HG03025 (cell line): ENCODE data around the gene CLDN20.
"Not testable (repeated sequence)": the region's sequence is repeated elsewhere in the genome, so short reads cannot be mapped to it uniquely, and the experiment has no call there.

Source experiments
- ATAC-seq: cut with Tn5 transposase; IDR thresholded peaks from one replicate; pipeline ENCODE4 v1.9.1; 2021; ENCODE audit warnings: mild to moderate bottlenecking, moderate library complexity; ENCODE audit not compliant: unreplicated experiment, low FRiP score

CLDN20 gene

GRCh38 chr6:155267411-155267810 lies 3.6 kb downstream of the CLDN20 start:
- no peak for ATAC-seq

GRCh38 chr6:155268088-155268867 lies 4.5 kb downstream of the CLDN20 start:
- not testable (repeated sequence) for ATAC-seq

- no peak for ATAC-seq
Observed at GRCh38 chr6:155269765-155270164, 6.0 kb downstream of the CLDN20 start.

DNA sequence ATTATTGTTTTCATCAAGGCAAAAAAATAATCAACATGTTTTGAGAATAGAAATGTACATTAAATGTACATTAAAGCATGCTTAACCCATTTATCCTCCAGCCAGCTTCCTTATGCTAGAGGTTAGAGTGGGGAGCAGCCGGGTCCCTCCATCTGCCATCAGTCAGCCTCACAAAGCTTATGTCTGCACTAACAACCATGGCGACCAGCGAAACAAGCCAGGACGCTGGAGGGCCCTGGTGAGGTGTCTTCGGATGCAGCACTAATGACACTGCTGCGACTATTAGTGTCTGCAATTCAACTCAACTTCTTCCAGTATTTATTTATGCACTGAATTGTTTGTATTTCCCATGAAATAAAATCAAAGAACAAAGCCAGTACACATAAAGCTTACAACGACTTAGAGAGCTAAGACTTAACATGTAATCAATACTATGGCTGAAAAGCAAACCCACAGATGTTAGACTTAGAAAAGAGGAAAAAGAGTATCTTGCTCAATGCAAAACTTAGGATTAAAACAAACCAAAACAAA lies 6.8 kb downstream of the CLDN20 start:
- ATAC-seq = no peak

DNA sequence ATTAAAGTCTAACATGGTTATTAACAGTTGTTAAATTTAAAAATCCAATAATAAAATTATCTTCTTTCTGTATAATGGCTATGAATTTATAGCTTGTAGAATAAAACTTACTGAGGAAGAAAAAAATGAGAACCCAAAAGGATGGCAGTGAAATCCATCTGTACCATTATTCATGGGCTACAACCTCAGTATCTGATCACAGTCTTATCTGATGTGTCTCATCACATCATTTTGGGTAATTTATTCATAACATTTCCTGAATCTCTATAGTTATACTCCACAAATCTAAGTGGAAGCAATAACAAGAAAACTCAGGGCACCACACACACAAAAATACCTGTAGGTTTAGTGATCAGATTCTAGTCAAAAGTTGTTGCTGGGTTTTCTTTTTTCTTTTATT lies 7.3 kb downstream of the CLDN20 start:
- ATAC-seq = no peak

GRCh38 chr6:155272353-155273232 lies 8.8 kb downstream of the CLDN20 start:
- no peak for ATAC-seq

DNA sequence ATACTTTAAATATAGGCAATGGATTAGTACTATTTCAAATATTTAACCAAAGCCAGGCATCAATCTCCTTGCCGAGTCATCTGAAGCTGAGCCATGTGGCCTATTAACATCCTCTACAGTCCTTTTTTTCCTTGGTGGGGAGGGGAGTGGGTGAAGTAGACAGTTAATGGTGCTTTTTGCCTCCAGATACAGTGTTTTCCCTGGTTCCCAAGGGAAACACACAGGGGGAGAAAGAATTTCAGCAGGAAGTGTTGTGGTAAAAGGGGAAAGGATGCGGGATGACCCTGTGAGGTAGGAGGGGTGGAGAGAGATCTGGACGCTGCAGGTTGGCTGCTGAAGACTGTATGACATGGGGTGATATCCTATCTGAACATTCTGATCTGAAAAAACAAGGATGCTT lies 9.6 kb downstream of the CLDN20 start:
- ATAC-seq = no peak

DNA sequence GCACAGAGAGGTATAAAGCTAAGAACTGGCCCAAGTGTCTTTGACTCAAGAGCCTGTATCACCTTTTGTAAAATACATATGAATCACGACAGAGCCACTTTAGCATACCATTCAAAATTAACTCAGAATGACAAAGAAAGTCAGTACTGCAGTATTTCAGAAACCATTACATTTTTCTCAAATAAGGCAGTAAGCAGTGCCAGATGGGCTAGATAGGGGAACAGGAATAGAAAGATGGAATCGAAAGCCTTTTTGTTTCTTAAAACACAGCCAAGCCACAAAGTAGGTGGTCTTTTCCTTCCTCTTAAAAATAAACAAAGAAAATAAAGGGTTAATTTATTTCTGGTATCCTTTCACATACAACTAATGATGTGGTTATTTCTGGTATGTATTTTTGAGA lies 10.3 kb downstream of the CLDN20 start:
- no peak for ATAC-seq

GRCh38 chr6:155274533-155274932 lies 10.7 kb downstream of the CLDN20 start:
- no peak for ATAC-seq

GRCh38 chr6:155275808-155276480 lies 12.1 kb downstream of the CLDN20 start:
- ATAC-seq = no peak

GRCh38 chr6:155276638-155277037 lies 12.8 kb downstream of the CLDN20 start:
- no peak for ATAC-seq

DNA sequence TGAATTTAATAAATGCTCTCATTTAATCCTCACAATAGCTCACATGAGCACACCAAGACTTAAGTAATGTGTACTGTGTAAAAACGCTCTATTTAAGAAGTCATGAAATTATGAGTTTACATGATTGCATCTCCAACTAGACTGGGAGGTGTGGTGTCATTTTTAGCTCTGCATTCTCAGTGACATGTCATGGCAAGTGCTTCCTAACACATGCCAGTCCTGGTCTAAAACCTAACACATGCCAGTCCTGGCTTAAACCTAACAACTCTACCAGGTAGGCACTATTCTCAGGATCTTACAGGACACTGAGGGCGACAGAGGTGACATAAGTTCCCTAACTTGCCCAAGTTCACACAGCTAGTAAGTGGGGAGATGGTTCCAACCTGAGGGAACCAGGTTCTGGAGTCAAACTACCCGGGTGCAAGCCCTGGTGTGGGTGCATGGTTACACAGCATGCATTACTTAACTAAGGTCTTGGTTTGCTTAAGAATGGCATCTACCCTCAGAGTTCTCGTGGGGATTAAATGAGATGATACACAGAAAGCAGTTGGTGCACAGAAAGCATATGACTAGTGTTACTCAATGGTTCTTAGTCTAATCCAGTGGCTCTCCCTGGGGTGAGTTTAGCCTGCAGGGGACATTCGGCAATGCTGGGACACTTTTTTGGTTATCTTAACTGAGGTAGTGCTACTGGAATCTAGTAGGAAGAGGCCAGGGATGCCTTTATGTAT lies 14.7 kb downstream of the CLDN20 start:
- no peak for ATAC-seq

DNA sequence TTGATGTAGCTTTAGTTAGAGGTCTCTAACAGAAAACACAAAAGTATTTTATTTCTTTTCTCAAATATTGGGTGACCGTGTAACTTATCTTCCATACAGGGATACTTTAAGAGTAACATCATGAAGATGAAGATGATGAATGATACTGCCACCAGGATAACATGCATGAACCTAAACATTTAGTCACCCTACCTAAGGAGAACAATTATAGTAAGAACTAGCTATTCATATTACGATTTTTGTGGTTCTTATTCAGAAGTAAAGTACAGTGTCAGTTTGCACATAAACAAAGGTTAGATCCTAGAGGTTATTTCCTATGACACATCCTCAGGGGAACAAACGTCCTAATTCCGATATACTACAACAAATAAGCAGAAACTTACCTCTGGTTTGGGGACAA lies 21.0 kb downstream of the CLDN20 start:
- no peak for ATAC-seq

GRCh38 chr6:155287762-155288161 lies 23.9 kb downstream of the CLDN20 start:
- ATAC-seq = no peak

GRCh38 chr6:155290491-155290890 lies 26.7 kb downstream of the CLDN20 start:
- ATAC-seq = no peak

GRCh38 chr6:155291291-155291690 lies 27.5 kb downstream of the CLDN20 start:
- ATAC-seq = no peak

- no peak for ATAC-seq
Observed at GRCh38 chr6:155292711-155293110, 28.9 kb downstream of the CLDN20 start.

DNA sequence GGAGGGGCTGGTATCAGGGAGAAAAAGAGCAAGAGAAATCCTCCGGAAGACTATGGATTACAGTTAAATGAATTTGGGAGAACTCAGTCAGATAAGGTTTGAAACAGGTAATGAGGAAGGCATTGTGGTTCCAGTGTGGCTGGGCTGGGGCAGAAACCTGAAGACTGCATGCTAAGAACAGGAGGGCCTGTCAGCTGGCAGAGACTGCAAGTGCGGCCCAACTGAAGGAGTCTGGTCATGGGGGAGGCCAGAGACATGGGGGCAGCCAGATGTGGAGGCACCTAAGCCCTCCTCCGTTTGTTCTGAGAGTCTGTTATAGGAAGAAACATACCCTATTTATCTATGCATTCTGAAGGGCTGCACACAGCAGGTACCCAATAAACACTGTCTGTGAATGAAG lies 33.9 kb downstream of the CLDN20 start:
- ATAC-seq = no peak

DNA sequence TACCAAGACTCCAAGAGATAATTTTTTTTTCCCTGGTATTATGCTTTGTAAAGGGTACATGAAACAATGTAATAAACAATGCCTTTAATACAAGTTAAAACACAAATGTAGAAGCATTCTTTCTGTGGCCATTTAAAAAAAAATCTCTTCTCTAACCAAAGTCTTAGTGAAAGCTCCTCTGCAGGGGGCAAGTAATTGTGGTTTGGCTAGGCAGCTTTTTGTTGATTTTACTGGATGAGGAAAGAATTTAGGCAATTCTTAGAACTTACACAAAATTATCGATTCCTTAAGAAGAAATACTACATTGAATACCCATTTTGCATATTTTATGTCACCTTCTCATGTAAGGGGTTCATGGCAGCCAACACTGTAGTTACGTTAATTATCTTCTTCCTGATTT lies 38.1 kb downstream of the CLDN20 start:
- ATAC-seq = no peak

GRCh38 chr6:155303361-155303870 lies 39.6 kb downstream of the CLDN20 start:
- no peak for ATAC-seq
